ENCODE measurements around the gene ZAP70.

DNA sequence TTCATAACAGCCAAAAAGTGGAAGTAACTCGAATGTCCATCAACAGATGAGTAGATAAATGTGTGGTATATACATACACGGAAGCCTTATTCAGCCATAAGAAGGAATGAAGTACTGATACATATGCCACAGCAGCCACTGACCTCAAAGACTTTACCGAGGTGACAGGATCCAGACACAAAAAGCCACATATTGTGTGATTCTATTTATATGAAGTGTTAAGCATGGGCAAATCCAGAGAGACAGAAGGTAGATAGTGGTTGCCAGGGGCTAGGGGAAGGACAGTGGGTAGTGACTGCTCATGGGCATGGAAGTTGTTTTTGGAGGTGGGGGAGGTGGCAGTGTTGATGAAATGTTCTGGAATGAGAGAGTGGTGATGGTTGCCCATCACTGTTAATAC is 33.9 kb downstream of the ZAP70 start:
- TF ChIP-seq POLR2A (IDR thresholded peaks at IDR 0.05; ENCODE audit: low read length): no peak
- no peak for TF ChIP-seq GATA1 (IDR thresholded peaks at IDR 0.05; ENCODE audit: low read depth, low read length)
